GM19468 (cell line): ENCODE data around the gene CAPN12.
"Not testable (repeated sequence)": the region's sequence is repeated elsewhere in the genome, so short reads cannot be mapped to it uniquely, and the experiment has no call there.

ENCODE experiments used
- ATAC-seq: cut with Tn5 transposase; IDR thresholded peaks from one replicate; pipeline ENCODE4 v1.9.1; 2021; ENCODE audit warnings: mild to moderate bottlenecking, moderate library complexity, moderate number of reproducible peaks; ENCODE audit not compliant: unreplicated experiment; ENCODE audit errors: extremely low read depth

Gene CAPN12

GRCh38 chr19:38744298-38744681 is at the start of gene CAPN12:
Gene CAPN12, minus strand, starts transcription at chr19:38744474. Its CDS starts 309 bp downstream, at chr19:38744165.
- no peak for ATAC-seq

GRCh38 chr19:38793671-38794070 is 49.4 kb upstream of the CAPN12 start:
- ATAC-seq = no peak

- no peak for ATAC-seq
Measured at GRCh38 chr19:38793177-38793576, 48.9 kb upstream of the CAPN12 start.

- no peak for ATAC-seq
Measured at GRCh38 chr19:38792250-38793111, 48.2 kb upstream of the CAPN12 start.

- not testable (repeated sequence) for ATAC-seq
Measured at GRCh38 chr19:38791451-38792064, 47.3 kb upstream of the CAPN12 start.

GRCh38 chr19:38790507-38791403 is 46.5 kb upstream of the CAPN12 start:
- ATAC-seq = not testable (repeated sequence)

GRCh38 chr19:38788478-38789243 is 44.4 kb upstream of the CAPN12 start, which contains the start of gene LGALS7B:
Gene LGALS7B, plus strand, starts transcription at chr19:38789200. Its CDS starts 27 bp downstream, at chr19:38789227.
- ATAC-seq = no peak

- no peak for ATAC-seq
Measured at GRCh38 chr19:38786572-38787265, 42.4 kb upstream of the CAPN12 start.

- not testable (repeated sequence) for ATAC-seq
Measured at GRCh38 chr19:38786061-38786460, 41.8 kb upstream of the CAPN12 start.

GRCh38 chr19:38785187-38785699 is 41.0 kb upstream of the CAPN12 start:
- no peak for ATAC-seq

- ATAC-seq = no peak
Measured at GRCh38 chr19:38784224-38784623, 40.0 kb upstream of the CAPN12 start.

- not testable (repeated sequence) for ATAC-seq
Measured at GRCh38 chr19:38782212-38782611, 37.9 kb upstream of the CAPN12 start.

GRCh38 chr19:38781058-38781457 is 36.8 kb upstream of the CAPN12 start:
- no peak for ATAC-seq

- no peak for ATAC-seq
Measured at GRCh38 chr19:38780443-38780842, 36.2 kb upstream of the CAPN12 start.

- ATAC-seq = no peak
Measured at GRCh38 chr19:38778733-38779132, 34.5 kb upstream of the CAPN12 start.

GRCh38 chr19:38774181-38774950 is 30.1 kb upstream of the CAPN12 start:
- no peak for ATAC-seq

GRCh38 chr19:38773469-38774177 is 29.3 kb upstream of the CAPN12 start, which contains the start of gene LGALS7:
Gene LGALS7, minus strand, starts transcription at chr19:38773517. Its CDS starts 25 bp downstream, at chr19:38773492.
- ATAC-seq = no peak
